ENCODE measurements around the gene SCN3A.

The SCN3A gene

GRCh38 chr2:165144315-165144714 lies 59.5 kb downstream of the SCN3A start:
- H3K9me3 ChIP-seq (ENCODE audit: insufficient read depth, low read depth, low read length), result no peaks in the 10 kb centered on the region
- H3K4me3 ChIP-seq (ENCODE audit: low read length), result no peak overlapping the region
- no peaks in the 10 kb centered on the region for H3K36me3 ChIP-seq (ENCODE audit: insufficient read depth, low read depth, low read length)
- no peaks in the 10 kb centered on the region for H3K27me3 ChIP-seq (ENCODE audit: insufficient read depth, low read length)
- no peak overlapping the region for H3K9ac ChIP-seq (ENCODE audit: low read depth, low read length)
- no peak overlapping the region for H3K27ac ChIP-seq (ENCODE audit: low read length)
- peaks cover 3% of the 10 kb centered on the region for H3K4me1 ChIP-seq (ENCODE audit: insufficient read depth, low read length)

GRCh38 chr2:165141601-165142354 lies 62.1 kb downstream of the SCN3A start:
- Histone ChIP-seq H3K27me3 (ENCODE audit: insufficient read depth, low read length) (no peaks in the 10 kb centered on the region), H3K4me1 (ENCODE audit: insufficient read depth, low read length) (peaks cover 3% of the 10 kb centered on the region), H3K4me3 (ENCODE audit: low read length) (no peak overlapping the region), H3K9me3 (ENCODE audit: insufficient read depth, low read depth, low read length) (no peaks in the 10 kb centered on the region), H3K36me3 (ENCODE audit: insufficient read depth, low read depth, low read length) (no peaks in the 10 kb centered on the region), H3K9ac (ENCODE audit: low read depth, low read length) (no peak overlapping the region), H3K27ac (ENCODE audit: low read length) (no peak overlapping the region)

DNA sequence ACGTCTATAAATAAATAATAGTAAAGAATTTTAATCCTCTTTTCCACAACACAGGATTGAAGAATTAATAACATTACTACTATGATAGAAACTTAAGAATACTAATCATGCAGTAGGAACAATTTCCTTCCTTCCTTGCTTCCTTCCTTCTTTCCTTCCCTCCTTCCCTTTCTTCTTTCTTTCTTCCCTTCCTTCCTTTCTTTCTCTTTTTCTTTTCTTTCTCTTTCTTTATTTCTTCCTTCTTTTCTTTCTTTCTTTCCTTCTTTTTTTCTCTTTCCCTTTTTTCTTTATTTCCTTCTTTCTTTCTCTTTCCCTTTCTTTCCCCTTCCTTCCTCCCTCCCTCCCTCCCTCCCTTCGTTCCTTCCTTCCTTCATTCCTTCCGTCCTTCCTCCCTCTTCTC lies 77.6 kb downstream of the SCN3A start:
- H3K9me3 ChIP-seq (ENCODE audit: insufficient read depth, low read depth, low read length), result no peaks in the 10 kb centered on the region
- H3K9ac ChIP-seq (ENCODE audit: low read depth, low read length), result no peak overlapping the region
- no peak overlapping the region for H3K27ac ChIP-seq (ENCODE audit: low read length)
- no peaks in the 10 kb centered on the region for H3K36me3 ChIP-seq (ENCODE audit: insufficient read depth, low read depth, low read length)
- H3K27me3 ChIP-seq (ENCODE audit: insufficient read depth, low read length), result no peaks in the 10 kb centered on the region
- no peak overlapping the region for H3K4me3 ChIP-seq (ENCODE audit: low read length)
- no peaks in the 10 kb centered on the region for H3K4me1 ChIP-seq (ENCODE audit: insufficient read depth, low read length)

DNA sequence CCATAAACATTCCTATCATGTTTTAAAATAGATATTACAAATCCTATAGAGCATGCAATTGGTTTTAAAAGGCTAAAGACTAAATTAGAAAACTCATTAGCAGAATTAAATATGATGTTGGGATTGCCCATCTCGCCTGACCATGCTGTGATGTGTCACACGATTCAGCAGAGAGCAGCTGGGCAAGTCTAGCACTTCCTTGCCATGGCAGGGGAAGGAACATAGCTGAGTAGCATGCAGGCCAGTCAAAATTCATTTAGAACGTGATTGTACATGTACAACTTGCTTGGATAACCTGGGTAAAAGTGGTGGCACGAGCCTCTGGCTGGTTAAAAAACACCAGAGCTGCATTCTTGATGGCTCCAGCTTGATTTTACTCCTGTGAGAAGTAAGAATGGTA lies 81.3 kb downstream of the SCN3A start:
- Histone ChIP-seq H3K36me3 (ENCODE audit: insufficient read depth, low read depth, low read length) (no peaks in the 10 kb centered on the region), H3K9me3 (ENCODE audit: insufficient read depth, low read depth, low read length) (no peaks in the 10 kb centered on the region), H3K4me1 (ENCODE audit: insufficient read depth, low read length) (no peaks in the 10 kb centered on the region), H3K27me3 (ENCODE audit: insufficient read depth, low read length) (no peaks in the 10 kb centered on the region), H3K9ac (ENCODE audit: low read depth, low read length) (no peak overlapping the region), H3K27ac (ENCODE audit: low read length) (no peak overlapping the region), H3K4me3 (ENCODE audit: low read length) (no peak overlapping the region)

- Histone ChIP-seq H3K36me3 (ENCODE audit: insufficient read depth, low read depth, low read length) (no peaks in the 10 kb centered on the region), H3K9ac (ENCODE audit: low read depth, low read length) (no peak overlapping the region), H3K9me3 (ENCODE audit: insufficient read depth, low read depth, low read length) (no peaks in the 10 kb centered on the region), H3K4me1 (ENCODE audit: insufficient read depth, low read length) (no peaks in the 10 kb centered on the region), H3K4me3 (ENCODE audit: low read length) (no peak overlapping the region), H3K27ac (ENCODE audit: low read length) (no peak overlapping the region), H3K27me3 (ENCODE audit: insufficient read depth, low read length) (no peaks in the 10 kb centered on the region)
These were observed 82.9 kb downstream of the SCN3A start for GRCh38 chr2:165120740-165121467.

DNA sequence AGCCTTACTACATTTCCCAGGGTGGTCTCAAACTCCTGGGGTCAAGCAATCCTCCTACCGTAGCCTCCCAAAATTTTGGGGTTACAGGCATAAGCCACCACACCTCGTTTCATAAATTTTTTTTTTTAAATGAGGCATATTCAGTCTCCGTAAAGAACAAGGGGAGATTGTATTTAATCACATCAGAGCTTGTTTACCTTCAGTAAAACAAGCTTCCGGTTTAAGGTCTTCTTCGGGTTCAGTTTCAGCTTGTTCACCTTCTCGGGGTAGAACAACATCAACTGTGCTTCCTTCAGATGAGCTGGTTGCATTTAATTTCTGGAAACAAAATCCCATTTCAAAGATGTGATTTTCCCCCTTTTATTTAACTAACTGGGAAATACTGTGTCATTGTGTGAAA lies 88.6 kb downstream of the SCN3A start:
- Histone ChIP-seq H3K4me3 (ENCODE audit: low read length) (no peak overlapping the region), H3K9me3 (ENCODE audit: insufficient read depth, low read depth, low read length) (no peaks in the 10 kb centered on the region), H3K9ac (ENCODE audit: low read depth, low read length) (no peak overlapping the region), H3K27ac (ENCODE audit: low read length) (no peak overlapping the region), H3K36me3 (ENCODE audit: insufficient read depth, low read depth, low read length) (no peaks in the 10 kb centered on the region), H3K4me1 (ENCODE audit: insufficient read depth, low read length) (no peaks in the 10 kb centered on the region), H3K27me3 (ENCODE audit: insufficient read depth, low read length) (no peaks in the 10 kb centered on the region)

GRCh38 chr2:165114346-165114939 lies 89.4 kb downstream of the SCN3A start:
- Histone ChIP-seq H3K9ac (ENCODE audit: low read depth, low read length) (no peak overlapping the region), H3K36me3 (ENCODE audit: insufficient read depth, low read depth, low read length) (no peaks in the 10 kb centered on the region), H3K27me3 (ENCODE audit: insufficient read depth, low read length) (no peaks in the 10 kb centered on the region), H3K4me1 (ENCODE audit: insufficient read depth, low read length) (no peaks in the 10 kb centered on the region), H3K9me3 (ENCODE audit: insufficient read depth, low read depth, low read length) (no peaks in the 10 kb centered on the region), H3K4me3 (ENCODE audit: low read length) (no peak overlapping the region), H3K27ac (ENCODE audit: low read length) (no peak overlapping the region)

DNA sequence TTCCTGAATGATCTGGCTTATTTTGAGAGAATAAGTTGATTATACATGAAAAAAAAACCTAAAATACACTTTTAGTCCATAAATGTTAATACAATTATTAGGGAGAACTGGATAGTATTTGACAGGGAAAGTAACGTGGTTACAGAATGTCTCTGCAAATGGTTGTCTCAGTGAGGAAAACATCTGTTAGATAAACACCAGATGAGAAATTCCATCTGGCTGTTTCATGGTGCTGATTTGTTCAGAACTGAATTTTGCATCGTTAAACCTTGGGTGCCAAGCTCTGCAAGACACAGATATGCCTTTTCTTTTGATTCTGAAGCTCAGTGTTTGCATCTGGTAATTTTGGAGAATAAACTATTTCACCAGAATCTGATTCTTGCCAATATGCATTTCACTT lies 90.4 kb downstream of the SCN3A start:
- Histone ChIP-seq H3K9ac (ENCODE audit: low read depth, low read length) (no peak overlapping the region), H3K27ac (ENCODE audit: low read length) (no peak overlapping the region), H3K27me3 (ENCODE audit: insufficient read depth, low read length) (no peaks in the 10 kb centered on the region), H3K9me3 (ENCODE audit: insufficient read depth, low read depth, low read length) (no peaks in the 10 kb centered on the region), H3K4me1 (ENCODE audit: insufficient read depth, low read length) (no peaks in the 10 kb centered on the region), H3K4me3 (ENCODE audit: low read length) (no peak overlapping the region), H3K36me3 (ENCODE audit: insufficient read depth, low read depth, low read length) (no peaks in the 10 kb centered on the region)

GRCh38 chr2:165112789-165113188 lies 91.1 kb downstream of the SCN3A start:
- no peak overlapping the region for H3K4me3 ChIP-seq (ENCODE audit: low read length)
- no peak overlapping the region for H3K9ac ChIP-seq (ENCODE audit: low read depth, low read length)
- H3K4me1 ChIP-seq (ENCODE audit: insufficient read depth, low read length), result no peaks in the 10 kb centered on the region
- H3K36me3 ChIP-seq (ENCODE audit: insufficient read depth, low read depth, low read length), result no peaks in the 10 kb centered on the region
- H3K9me3 ChIP-seq (ENCODE audit: insufficient read depth, low read depth, low read length), result no peaks in the 10 kb centered on the region
- no peak overlapping the region for H3K27ac ChIP-seq (ENCODE audit: low read length)
- no peaks in the 10 kb centered on the region for H3K27me3 ChIP-seq (ENCODE audit: insufficient read depth, low read length)

DNA sequence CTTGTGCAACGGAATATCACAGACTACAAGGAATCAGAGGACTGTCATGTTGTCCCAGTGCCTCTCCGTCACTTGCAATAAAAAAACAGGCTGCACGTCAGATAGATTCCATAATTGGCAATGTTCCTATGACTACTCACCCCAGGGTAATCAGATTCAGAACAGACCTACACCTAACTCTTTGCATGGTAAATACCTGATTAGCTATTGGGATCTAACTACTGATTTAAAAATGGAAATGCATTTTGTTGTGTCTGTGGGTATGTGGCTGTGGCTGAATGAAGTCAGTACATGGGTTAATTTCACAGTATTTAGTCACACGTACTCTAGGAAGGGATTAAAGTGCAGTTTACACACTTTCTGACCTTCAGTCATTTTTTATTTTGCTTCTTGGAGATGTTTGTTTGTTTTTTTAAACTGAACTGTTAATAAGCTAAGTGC lies 91.7 kb downstream of the SCN3A start:
- Histone ChIP-seq H3K9me3 (ENCODE audit: insufficient read depth, low read depth, low read length) (no peaks in the 10 kb centered on the region), H3K4me1 (ENCODE audit: insufficient read depth, low read length) (no peaks in the 10 kb centered on the region), H3K36me3 (ENCODE audit: insufficient read depth, low read depth, low read length) (no peaks in the 10 kb centered on the region), H3K27me3 (ENCODE audit: insufficient read depth, low read length) (no peaks in the 10 kb centered on the region), H3K4me3 (ENCODE audit: low read length) (no peak overlapping the region), H3K9ac (ENCODE audit: low read depth, low read length) (no peak overlapping the region), H3K27ac (ENCODE audit: low read length) (no peak overlapping the region)

GRCh38 chr2:165110394-165110793 lies 93.5 kb downstream of the SCN3A start:
- no peaks in the 10 kb centered on the region for H3K27me3 ChIP-seq (ENCODE audit: insufficient read depth, low read length)
- H3K4me3 ChIP-seq (ENCODE audit: low read length), result no peak overlapping the region
- no peaks in the 10 kb centered on the region for H3K4me1 ChIP-seq (ENCODE audit: insufficient read depth, low read length)
- no peaks in the 10 kb centered on the region for H3K36me3 ChIP-seq (ENCODE audit: insufficient read depth, low read depth, low read length)
- no peak overlapping the region for H3K9ac ChIP-seq (ENCODE audit: low read depth, low read length)
- no peak overlapping the region for H3K27ac ChIP-seq (ENCODE audit: low read length)
- no peaks in the 10 kb centered on the region for H3K9me3 ChIP-seq (ENCODE audit: insufficient read depth, low read depth, low read length)

GRCh38 chr2:165109915-165110314 lies 93.9 kb downstream of the SCN3A start:
- Histone ChIP-seq H3K27ac (ENCODE audit: low read length) (no peak overlapping the region), H3K27me3 (ENCODE audit: insufficient read depth, low read length) (no peaks in the 10 kb centered on the region), H3K36me3 (ENCODE audit: insufficient read depth, low read depth, low read length) (no peaks in the 10 kb centered on the region), H3K4me3 (ENCODE audit: low read length) (no peak overlapping the region), H3K4me1 (ENCODE audit: insufficient read depth, low read length) (no peaks in the 10 kb centered on the region), H3K9me3 (ENCODE audit: insufficient read depth, low read depth, low read length) (no peaks in the 10 kb centered on the region), H3K9ac (ENCODE audit: low read depth, low read length) (no peak overlapping the region)
